Skeletal muscle tissue (tissue), 4 donors: Measurements from ENCODE around the gene KRT33A. TPM values are rescaled to one million over a fixed set of nuclear protein-coding genes. Genes with fewer than 3 reads are reported as not detected.
A peak's percentile ranks its signal among the peaks of the same experiment; 100 is the strongest.

Experiments used
- H3K27ac ChIP-seq: one replicate; pipeline ENCODE4 v1.7.0; 2013; ENCODE audit warnings: mild to moderate bottlenecking, low read depth, low read length, inconsistent platforms
- H3K27me3 ChIP-seq, 3 donors: one replicate each; pipeline ENCODE4 v1.7.0; 2013; ENCODE audit warnings: low read length in 3 of 3; ENCODE audit not compliant: control insufficient read depth in 3 of 3, insufficient read depth in 3 of 3
- H3K36me3 ChIP-seq, 3 donors: one replicate each; pipeline ENCODE4 v1.7.0; 2013; ENCODE audit warnings: low read length in 3 of 3; ENCODE audit not compliant: control insufficient read depth in 3 of 3, insufficient read depth in 3 of 3
- H3K4me1 ChIP-seq, 3 donors: one replicate each; pipeline ENCODE4 v1.7.0; 2013; ENCODE audit warnings: low read length in 3 of 3, mild to moderate bottlenecking in 3 of 3; ENCODE audit not compliant: control insufficient read depth in 3 of 3, insufficient read depth in 3 of 3
- H3K4me3 ChIP-seq, 3 donors: one replicate each; pipeline ENCODE4 v1.7.0; 2013; ENCODE audit warnings: low read length in 3 of 3
- H3K9ac ChIP-seq, 3 donors: one replicate each; pipeline ENCODE4 v1.7.0; 2013; ENCODE audit warnings: low read length in 3 of 3, mild to moderate bottlenecking in 3 of 3, moderate library complexity in 2 of 3, low read depth in 1 of 3
- H3K9me3 ChIP-seq, 3 donors: one replicate each; pipeline ENCODE4 v1.7.0; 2013; ENCODE audit warnings: low read length in 3 of 3; ENCODE audit not compliant: control insufficient read depth in 3 of 3
- total RNA-seq: library from RNA; depleted of rRNA; stranded (reverse); fragments of >200 nt; gene quantifications from one replicate; pipeline ENCODE4 v1.2.3, GENCODE V29; 2014
- donor health status: Osteomylitis.

KRT33A gene
- total RNA-seq, 1 donor from 2014 or later: not detected

DNA sequence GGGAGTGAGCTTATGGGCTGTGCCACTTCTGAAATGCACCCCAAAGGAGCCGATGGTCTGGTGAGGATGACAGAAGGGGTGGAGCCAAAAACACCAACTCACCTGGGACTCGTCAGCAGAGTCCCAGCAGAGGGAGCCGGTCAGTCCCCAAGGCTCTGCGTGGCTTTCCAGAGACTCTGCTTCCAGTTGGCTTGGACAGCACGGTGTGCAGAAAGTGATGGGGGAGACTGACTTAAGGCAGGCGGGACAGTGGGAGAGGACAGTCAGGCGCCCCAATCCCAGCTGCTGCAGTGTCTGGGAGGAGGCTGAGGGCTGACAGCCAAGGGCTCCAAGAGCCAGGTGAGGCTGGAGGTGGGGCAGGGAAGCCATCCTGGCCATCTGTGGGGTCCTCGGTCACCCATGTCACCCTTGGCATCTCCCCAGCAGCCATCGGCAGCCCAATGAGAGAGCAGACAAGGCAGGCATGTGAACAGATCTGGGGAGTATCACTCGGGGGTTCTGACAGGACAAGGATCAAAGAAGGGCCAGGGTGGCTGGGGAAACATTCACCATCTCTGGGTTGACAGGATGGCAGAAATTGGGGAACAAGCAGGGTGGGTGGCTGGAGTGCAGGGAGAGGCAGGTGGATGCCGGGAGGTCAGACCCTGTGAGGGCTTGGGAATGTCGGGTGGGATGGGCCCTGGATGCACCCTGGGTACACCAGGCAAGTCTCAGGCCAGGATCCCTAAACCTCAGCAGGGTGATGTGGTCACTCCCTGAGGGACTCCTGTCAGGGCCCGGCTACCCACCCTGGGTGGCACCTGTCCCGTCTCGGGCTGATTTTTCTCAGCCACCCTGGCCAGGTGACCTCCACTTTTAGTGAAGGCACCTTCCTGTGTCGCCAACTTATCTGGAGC lies 26.2 kb downstream of the KRT33A start:
- Histone ChIP-seq H3K9me3 (peaks cover 0 to 3% (median 0%) of the 10 kb centered on the region in 3 donors), H3K27me3 (peaks cover 0 to 4% (median 0%) of the 10 kb centered on the region in 3 donors), H3K9ac (no peak overlapping the region), H3K4me3 (no peak overlapping the region), H3K36me3 (no peaks in the 10 kb centered on the region), H3K4me1 (no peaks in the 10 kb centered on the region), H3K27ac (no peak overlapping the region)

GRCh38 chr17:41322903-41323895 lies 27.4 kb downstream of the KRT33A start:
- Histone ChIP-seq H3K4me3 (no peak overlapping the region), H3K9ac (no peak overlapping the region), H3K9me3 (peaks cover 0 to 3% (median 0%) of the 10 kb centered on the region in 3 donors), H3K27me3 (peaks cover 0 to 4% (median 0%) of the 10 kb centered on the region in 3 donors), H3K27ac (no peak overlapping the region), H3K36me3 (no peaks in the 10 kb centered on the region), H3K4me1 (no peaks in the 10 kb centered on the region)

DNA sequence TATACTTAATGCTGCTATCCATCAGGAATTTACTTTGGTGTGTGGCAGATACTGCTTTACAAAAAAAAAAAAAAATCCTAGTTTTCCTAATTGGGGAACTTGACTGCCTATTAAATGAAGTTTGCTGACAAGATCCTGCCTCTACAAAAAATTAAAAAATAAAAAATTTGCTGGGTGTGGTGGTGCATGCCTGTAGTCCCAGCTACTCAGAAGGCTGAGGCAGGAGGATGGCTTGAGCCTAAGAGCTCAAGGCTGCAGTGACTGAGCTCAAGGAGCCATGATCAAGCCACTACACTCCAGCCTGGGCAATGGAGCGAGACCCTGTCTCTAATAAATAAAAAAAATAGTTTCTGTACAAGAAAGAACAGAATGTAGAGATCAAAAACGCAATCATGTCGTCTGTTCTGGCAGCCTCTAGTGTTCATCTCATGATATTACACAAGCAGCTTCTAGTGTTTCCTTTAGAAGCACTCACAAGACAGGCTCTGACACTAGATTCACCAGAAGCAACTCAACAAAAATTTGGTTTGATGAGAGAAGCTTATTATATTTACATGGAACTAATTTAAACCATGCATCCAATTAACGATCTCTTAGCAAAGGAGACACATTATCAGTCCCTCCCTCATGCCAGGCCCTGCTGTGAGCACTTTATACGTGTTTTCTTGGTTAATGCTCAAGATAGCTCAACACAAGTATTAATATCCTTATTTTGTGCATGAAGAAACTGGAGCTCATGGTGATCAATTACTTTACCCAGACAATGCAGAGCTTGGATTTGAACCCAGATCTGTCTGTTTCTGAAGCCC lies 28.3 kb downstream of the KRT33A start:
- Histone ChIP-seq H3K9me3 (peaks cover 0 to 3% (median 0%) of the 10 kb centered on the region in 3 donors), H3K9ac (no peak overlapping the region), H3K27ac (no peak overlapping the region), H3K4me1 (no peaks in the 10 kb centered on the region), H3K36me3 (no peaks in the 10 kb centered on the region), H3K27me3 (peaks cover 0 to under 1% (median 0%) of the 10 kb centered on the region in 3 donors), H3K4me3 (no peak overlapping the region)

DNA sequence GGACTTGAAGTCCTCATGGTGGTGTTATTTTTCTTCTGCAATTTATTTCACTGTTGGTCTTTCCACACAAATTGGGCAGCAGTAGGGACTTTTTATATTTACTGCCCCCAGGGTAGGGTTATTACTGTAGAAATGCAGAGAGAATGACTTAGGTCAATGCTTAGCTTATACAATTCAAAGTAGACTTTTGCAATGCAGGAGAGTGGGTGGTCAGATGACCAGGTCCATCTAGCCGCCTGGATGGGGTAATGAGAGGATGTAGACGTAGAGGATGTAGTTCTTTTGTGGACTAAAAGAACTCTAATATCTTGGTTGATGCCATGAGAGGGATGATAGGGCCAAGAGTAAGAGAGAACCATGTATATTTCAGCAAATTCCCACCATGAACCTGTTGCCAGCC lies 32.4 kb downstream of the KRT33A start:
- H3K4me3 ChIP-seq: no peak overlapping the region
- H3K9me3 ChIP-seq: peaks cover 0 to 3% (median 0%) of the 10 kb centered on the region in 3 donors
- no peaks in the 10 kb centered on the region for H3K4me1 ChIP-seq
- H3K36me3 ChIP-seq: no peaks in the 10 kb centered on the region
- H3K9ac ChIP-seq: no peak overlapping the region
- H3K27ac ChIP-seq: no peak overlapping the region
- peaks cover 4 to 12% (median 6%) of the 10 kb centered on the region in 3 donors for H3K27me3 ChIP-seq

GRCh38 chr17:41315814-41316445 lies 34.7 kb downstream of the KRT33A start:
- no peaks in the 10 kb centered on the region for H3K4me1 ChIP-seq
- H3K27ac ChIP-seq: no peak overlapping the region
- H3K27me3 ChIP-seq: peaks cover 4 to 12% (median 10%) of the 10 kb centered on the region in 3 donors
- no peaks in the 10 kb centered on the region for H3K36me3 ChIP-seq
- peaks cover 0 to 3% (median 0%) of the 10 kb centered on the region in 3 donors for H3K9me3 ChIP-seq
- H3K4me3 ChIP-seq: no peak overlapping the region
- no peak overlapping the region for H3K9ac ChIP-seq

DNA sequence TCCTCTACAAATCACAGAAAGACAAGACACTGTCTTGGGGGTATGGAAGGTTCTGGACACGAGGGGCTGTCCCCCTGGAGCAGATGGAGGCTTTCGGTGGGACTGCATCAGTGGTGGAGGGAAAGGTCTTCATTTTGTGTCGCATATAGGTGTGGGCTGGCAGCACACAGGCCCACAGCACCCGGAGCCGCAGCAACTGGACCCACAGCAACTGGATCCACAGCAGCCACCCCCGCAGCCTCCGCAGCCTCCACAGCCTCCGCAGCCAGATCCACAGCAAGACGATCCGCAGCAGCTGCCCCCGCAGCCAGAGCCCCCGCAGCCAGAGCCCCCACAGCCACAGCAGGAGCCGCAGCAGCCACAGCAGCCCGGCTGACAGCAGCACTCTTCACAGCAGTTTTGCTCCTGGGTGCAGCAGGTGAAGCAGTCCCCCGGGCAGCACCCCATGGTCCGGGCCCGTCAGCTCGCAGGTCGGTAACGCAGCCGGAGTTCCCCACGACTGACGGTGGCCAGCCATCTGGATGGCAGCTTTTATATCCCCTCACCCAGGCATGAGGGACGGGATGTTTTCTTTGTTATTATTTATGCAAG lies 35.3 kb downstream of the KRT33A start, which contains the start of gene KRTAP17-1:
KRTAP17-1 (minus strand) TSS at position 507 of the 591 bp plus-strand sequence; CDS start at position 447, 60 bp downstream.
- no peak within 1 kb of the TSS for H3K27ac ChIP-seq
- H3K9ac ChIP-seq: no peak within 1 kb of the TSS
- peaks cover 4 to 12% (median 10%) of the 10 kb centered on the region in 3 donors for H3K27me3 ChIP-seq
- H3K4me1 ChIP-seq: no peaks in the 10 kb centered on the region
- no peak within 1 kb of the TSS for H3K4me3 ChIP-seq
- peaks cover 0 to 3% (median 0%) of the 10 kb centered on the region in 3 donors for H3K9me3 ChIP-seq
- H3K36me3 ChIP-seq: no peaks in the 10 kb centered on the region

DNA sequence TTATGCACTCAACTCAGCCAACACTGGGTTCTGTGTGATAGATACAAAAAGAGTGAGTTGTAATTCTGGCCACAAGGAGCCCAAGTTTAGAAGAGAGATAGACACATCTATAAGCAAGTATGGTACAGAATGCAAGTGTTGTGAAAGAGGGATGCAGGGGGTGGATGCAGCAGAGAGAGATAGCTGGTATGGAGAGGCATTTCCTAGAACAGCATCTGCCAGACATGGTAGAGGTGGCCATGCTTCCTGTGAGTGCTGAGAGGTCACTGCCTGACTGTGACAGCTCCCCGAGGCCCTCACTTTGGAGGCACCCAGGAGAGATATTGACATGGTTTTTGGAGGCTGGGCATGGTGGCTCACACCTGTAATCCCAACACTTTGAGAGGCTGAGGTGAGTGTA lies 39.5 kb downstream of the KRT33A start:
- H3K36me3 ChIP-seq: no peaks in the 10 kb centered on the region
- H3K27ac ChIP-seq: no peak overlapping the region
- no peak overlapping the region for H3K4me3 ChIP-seq
- H3K4me1 ChIP-seq: peaks cover 13 to 18% (median 16%) of the 10 kb centered on the region in 3 donors
- no peaks in the 10 kb centered on the region for H3K9me3 ChIP-seq
- H3K9ac ChIP-seq: no peak overlapping the region
- H3K27me3 ChIP-seq: peaks cover 10 to 43% (median 27%) of the 10 kb centered on the region in 3 donors

DNA sequence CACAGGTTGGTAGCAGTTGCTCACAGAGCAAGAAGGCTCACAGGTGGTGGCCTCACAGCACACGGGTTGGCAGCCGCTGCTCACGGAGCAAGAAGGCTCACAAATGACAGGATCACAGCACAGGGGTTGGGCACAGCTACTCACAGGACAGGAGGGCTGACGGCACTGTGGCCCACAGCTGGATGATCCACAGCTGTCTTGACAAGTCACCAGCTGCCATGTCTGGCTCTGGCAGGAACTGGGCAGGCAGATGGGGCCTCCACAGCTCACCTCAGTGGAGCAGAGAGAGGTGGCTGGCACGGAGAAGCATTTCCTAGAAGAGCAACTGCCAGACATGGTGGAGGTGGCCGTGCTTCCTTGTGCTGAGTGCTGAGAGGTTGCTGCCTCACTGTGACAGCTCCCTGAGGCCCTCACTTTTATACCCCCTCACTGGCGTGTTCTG lies 41.7 kb downstream of the KRT33A start, which contains the start of gene KRTAP16-1:
KRTAP16-1 (minus strand) TSS at position 392 of the 442 bp plus-strand sequence; CDS start at position 336, 56 bp downstream.
- Histone ChIP-seq H3K4me3 (peak within 1 kb of the TSS; percentile 25 to 57 (median 45)), H3K27ac (no peak within 1 kb of the TSS), H3K27me3 (peaks cover 0 to 42% (median 33%) of the 10 kb centered on the region in 3 donors), H3K4me1 (peaks cover 13 to 18% (median 16%) of the 10 kb centered on the region in 3 donors), H3K9ac (no peak within 1 kb of the TSS), H3K9me3 (no peaks in the 10 kb centered on the region), H3K36me3 (no peaks in the 10 kb centered on the region)
